ENCODE measurements around the gene BPIFB3. TPM values are rescaled to one million over a fixed set of nuclear protein-coding genes. Genes with fewer than 3 reads are reported as not detected.
A peak's percentile ranks its signal among the peaks of the same experiment; 100 is the strongest.

Gene BPIFB3
- total and polyA plus RNA-seq, 2 of the 13 experiments (the other 11 are each of a cell fraction or from before 2014, with no cell fraction given) = 0.09 TPM; not detected in 1

DNA sequence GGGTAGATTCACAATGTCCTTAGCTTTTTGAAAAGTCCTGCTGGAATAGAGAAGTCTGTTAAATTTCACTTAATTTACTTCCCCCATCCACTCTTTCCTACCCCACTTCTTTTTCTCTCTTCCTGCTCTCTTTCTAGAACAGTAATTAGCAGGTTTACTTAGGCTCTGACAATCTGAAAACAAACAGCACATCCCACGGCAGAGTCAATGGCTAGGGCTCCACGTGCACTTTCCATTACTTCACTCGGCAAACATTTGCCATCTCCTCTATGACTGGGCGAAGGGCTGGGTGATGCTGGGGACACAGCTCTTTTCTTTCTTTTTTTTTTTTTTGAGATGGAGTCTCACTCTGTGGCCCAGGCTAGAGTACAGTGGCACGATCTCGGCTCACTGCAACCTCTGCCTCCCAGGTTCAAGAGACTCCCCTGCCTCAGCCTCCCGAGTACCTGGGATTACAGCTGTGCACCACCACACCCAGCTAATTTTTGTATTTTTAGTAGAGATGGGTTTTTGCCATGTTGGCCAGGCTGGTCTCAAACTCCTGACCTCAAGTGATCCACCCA is 52.4 kb downstream of the BPIFB3 start (continued):
- TF ChIP-seq, protein P1, sequence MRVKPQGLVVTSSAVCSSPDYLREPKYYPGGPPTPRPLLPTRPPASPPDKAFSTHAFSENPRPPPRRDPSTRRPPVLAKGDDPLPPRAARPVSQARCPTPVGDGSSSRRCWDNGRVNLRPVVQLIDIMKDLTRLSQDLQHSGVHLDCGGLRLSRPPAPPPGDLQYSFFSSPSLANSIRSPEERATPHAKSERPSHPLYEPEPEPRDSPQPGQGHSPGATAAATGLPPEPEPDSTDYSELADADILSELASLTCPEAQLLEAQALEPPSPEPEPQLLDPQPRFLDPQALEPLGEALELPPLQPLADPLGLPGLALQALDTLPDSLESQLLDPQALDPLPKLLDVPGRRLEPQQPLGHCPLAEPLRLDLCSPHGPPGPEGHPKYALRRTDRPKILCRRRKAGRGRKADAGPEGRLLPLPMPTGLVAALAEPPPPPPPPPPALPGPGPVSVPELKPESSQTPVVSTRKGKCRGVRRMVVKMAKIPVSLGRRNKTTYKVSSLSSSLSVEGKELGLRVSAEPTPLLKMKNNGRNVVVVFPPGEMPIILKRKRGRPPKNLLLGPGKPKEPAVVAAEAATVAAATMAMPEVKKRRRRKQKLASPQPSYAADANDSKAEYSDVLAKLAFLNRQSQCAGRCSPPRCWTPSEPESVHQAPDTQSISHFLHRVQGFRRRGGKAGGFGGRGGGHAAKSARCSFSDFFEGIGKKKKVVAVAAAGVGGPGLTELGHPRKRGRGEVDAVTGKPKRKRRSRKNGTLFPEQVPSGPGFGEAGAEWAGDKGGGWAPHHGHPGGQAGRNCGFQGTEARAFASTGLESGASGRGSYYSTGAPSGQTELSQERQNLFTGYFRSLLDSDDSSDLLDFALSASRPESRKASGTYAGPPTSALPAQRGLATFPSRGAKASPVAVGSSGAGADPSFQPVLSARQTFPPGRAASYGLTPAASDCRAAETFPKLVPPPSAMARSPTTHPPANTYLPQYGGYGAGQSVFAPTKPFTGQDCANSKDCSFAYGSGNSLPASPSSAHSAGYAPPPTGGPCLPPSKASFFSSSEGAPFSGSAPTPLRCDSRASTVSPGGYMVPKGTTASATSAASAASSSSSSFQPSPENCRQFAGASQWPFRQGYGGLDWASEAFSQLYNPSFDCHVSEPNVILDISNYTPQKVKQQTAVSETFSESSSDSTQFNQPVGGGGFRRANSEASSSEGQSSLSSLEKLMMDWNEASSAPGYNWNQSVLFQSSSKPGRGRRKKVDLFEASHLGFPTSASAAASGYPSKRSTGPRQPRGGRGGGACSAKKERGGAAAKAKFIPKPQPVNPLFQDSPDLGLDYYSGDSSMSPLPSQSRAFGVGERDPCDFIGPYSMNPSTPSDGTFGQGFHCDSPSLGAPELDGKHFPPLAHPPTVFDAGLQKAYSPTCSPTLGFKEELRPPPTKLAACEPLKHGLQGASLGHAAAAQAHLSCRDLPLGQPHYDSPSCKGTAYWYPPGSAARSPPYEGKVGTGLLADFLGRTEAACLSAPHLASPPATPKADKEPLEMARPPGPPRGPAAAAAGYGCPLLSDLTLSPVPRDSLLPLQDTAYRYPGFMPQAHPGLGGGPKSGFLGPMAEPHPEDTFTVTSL (CRISPR knock-in tag; IDR thresholded peaks at IDR 0.05; ENCODE audit: borderline replicate concordance) = peak; percentile 72; the same call in 1 of the 2 replicates
- TF ChIP-seq MAX (IDR thresholded peaks at IDR 0.05) (peak; percentile 89), KLF6 (CRISPR knock-in tag; IDR thresholded peaks at IDR 0.05) (peak; percentile 29; the same call in 1 of the 2 replicates), ZNF550 (CRISPR knock-in tag; IDR thresholded peaks at IDR 0.05; ENCODE audit: borderline replicate concordance) (0 out of 2 replicates have a peak, but pooled peaks have one; percentile 15), ZNF317 (CRISPR knock-in tag; IDR thresholded peaks at IDR 0.05) (0 out of 2 replicates have a peak, but pooled peaks have one; percentile 41), GATAD2A (CRISPR knock-in tag; IDR thresholded peaks at IDR 0.05) (peak; percentile 78), ZSCAN30 (CRISPR knock-in tag; IDR thresholded peaks at IDR 0.05) (0 out of 2 replicates have a peak, but pooled peaks have one; percentile 35), FOXA3 (CRISPR knock-in tag; IDR thresholded peaks at IDR 0.05) (peak; percentile 91), PITX1 (CRISPR knock-in tag; IDR thresholded peaks at IDR 0.05) (peak; percentile 26; the same call in 1 of the 2 replicates), ZFP36 (IDR thresholded peaks at IDR 0.05; ENCODE audit: borderline replicate concordance, low read depth, low read length, partially characterized antibody) (peak; percentile 19), ERF (CRISPR knock-in tag; IDR thresholded peaks at IDR 0.05) (peak; percentile 66; the same call in 1 of the 2 replicates), ZNF362 (CRISPR knock-in tag; IDR thresholded peaks at IDR 0.05; ENCODE audit: borderline replicate concordance) (peak; percentile 83), ZNF652 (CRISPR knock-in tag; IDR thresholded peaks at IDR 0.05; ENCODE audit: borderline replicate concordance, low read depth) (peak; percentile 18; the same call in 1 of the 2 replicates), SOX13 (IDR thresholded peaks at IDR 0.05) (peak; percentile 54; the same call in 1 of the 2 replicates), SOX13 (CRISPR knock-in tag; conservative IDR thresholded peaks at IDR 0.05 in 1 of 2, IDR thresholded peaks at IDR 0.05 in 1 of 2) (peak in 1 of 2 experiments; percentile 80; a peak in 2 of 4 replicates), SOX5 (CRISPR knock-in tag; IDR thresholded peaks at IDR 0.05; ENCODE audit: borderline replicate concordance) (peak; percentile 89), ELF3 (CRISPR knock-in tag; IDR thresholded peaks at IDR 0.05) (peak; percentile 64), ZNF12 (CRISPR knock-in tag; IDR thresholded peaks at IDR 0.05) (peak; percentile 46; the same call in 1 of the 2 replicates), CEBPB (IDR thresholded peaks at IDR 0.05; ENCODE audit: borderline replicate concordance, low read depth, low read length) (peak; percentile 46; the same call in 1 of the 2 replicates)
- TF ChIP-seq, protein P2, sequence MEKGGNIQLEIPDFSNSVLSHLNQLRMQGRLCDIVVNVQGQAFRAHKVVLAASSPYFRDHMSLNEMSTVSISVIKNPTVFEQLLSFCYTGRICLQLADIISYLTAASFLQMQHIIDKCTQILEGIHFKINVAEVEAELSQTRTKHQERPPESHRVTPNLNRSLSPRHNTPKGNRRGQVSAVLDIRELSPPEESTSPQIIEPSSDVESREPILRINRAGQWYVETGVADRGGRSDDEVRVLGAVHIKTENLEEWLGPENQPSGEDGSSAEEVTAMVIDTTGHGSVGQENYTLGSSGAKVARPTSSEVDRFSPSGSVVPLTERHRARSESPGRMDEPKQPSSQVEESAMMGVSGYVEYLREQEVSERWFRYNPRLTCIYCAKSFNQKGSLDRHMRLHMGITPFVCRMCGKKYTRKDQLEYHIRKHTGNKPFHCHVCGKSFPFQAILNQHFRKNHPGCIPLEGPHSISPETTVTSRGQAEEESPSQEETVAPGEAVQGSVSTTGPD (CRISPR knock-in tag; IDR thresholded peaks at IDR 0.05) = 0 out of 2 replicates have a peak, but pooled peaks have one; percentile 50
- TF ChIP-seq, protein P3, sequence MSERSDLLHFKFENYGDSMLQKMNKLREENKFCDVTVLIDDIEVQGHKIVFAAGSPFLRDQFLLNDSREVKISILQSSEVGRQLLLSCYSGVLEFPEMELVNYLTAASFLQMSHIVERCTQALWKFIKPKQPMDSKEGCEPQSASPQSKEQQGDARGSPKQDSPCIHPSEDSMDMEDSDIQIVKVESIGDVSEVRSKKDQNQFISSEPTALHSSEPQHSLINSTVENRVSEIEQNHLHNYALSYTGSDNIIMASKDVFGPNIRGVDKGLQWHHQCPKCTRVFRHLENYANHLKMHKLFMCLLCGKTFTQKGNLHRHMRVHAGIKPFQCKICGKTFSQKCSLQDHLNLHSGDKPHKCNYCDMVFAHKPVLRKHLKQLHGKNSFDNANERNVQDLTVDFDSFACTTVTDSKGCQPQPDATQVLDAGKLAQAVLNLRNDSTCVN (CRISPR knock-in tag; IDR thresholded peaks at IDR 0.05; ENCODE audit: borderline replicate concordance) = peak; percentile 96
